ENCODE measurements around the gene MYL11.

Gene MYL11

DNA sequence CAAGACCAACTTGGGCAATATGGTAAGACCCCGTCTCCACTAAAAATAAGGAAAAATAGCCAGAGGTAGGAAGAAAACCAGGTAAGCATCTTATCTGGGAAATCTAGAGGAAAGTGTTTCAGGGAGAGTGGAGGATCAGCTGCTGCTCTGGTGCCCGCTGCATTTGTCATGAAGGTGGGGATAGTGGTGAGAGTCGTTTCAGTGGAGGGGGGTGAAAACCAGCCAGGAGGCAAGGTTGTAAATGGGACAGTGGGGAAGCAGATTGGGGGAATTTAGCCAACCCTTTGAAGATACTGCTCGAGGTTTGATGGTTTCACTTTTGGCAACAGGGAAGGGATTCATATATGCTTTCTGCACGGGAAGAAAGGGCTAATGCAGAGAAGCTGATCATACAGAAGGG lies 46.4 kb downstream of the MYL11 start:
- no peak for DNase-seq (ENCODE audit: low read depth)

Measured in stromal cell of bone marrow (primary cell).